Suppressor macrophage treated with lipopolysaccharide for 4 hours (primary cell): ENCODE measurements around the gene KAT7.

Experiments
- DNase-seq: peaks from one replicate; pipeline ENCODE4 v3.0.0-alpha.2; 2020

Gene KAT7

DNA sequence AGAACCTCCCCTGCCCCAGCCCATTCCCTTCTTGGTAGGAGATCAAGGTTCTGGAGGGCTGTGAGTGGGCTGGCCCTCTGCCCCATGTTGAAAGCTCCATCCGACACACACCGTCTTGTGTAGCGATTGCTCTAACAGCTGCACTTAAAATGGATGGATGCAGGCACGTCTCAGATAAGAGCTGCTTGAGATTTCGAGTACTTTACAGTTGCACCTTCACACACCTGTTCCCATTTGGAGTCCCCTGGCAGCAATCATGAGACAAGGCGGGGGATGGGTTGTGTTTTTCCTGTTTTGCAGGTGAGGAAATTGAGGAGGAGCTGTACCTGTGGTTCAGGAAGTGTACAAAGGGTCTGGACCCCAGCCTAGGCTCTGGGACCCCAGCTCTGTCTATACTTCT, 85.0 kb downstream of the KAT7 start:
- DNase-seq, result no peak

DNA sequence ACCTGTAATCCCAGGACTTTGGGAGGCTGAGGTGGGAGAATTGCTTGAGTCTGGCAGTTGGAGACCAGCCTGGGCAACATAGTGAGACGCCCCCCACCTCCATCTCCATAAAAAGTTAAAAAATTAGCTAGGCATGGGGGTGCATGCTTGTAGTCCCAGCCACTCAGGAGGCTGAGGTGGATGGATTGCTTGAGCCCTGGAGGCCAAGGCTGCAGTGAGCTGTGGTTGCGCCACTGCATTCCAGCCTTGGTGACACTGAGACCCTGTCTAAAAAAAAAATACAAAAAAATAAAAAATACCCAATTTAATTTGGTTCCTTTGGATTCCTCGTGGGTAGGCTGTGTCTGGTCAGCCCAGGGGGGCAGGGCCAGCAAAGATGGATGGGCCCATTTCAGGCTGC, 85.4 kb downstream of the KAT7 start:
- DNase-seq, result no peak

DNA sequence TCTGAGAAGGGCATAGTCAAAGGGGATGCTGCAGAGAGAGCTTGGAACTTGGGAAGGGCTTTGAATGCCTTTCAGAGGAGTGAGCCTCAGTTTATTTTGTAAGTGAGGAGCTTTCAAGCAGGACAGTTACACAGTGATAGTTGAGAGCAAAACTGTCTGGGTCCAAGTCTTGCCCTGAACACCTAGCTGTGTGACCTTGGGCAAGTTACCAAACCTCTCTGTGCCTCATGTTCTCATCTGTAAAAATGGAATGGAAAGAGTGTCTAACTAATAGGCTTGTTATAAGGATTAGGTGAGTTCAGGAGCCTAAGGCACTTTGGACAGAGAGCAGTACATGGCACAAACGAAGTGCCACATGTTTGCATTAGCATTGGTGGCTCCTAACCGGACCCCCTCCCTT, 86.4 kb downstream of the KAT7 start:
- DNase-seq, result no peak

DNA sequence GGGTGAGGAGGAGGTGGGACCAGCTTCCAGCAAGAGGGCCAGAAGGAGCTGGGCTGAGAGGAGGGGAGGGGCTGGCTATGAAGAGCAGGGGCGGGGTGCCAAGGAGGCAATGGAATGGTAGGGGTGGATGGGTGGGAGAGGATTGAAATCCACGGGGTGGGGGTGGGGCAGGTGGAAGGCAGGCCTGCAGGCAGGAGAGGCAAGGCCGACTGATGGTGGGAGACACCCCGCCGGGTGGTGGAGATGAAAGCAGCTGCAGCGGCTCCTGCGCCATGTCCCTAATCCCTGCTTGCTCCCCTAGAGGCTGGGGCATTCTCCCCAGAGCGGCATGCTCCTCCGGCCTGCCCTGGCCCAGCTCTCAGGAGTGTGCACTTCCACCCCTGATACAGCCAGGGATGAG, 87.2 kb downstream of the KAT7 start:
- DNase-seq, result no peak

DNA sequence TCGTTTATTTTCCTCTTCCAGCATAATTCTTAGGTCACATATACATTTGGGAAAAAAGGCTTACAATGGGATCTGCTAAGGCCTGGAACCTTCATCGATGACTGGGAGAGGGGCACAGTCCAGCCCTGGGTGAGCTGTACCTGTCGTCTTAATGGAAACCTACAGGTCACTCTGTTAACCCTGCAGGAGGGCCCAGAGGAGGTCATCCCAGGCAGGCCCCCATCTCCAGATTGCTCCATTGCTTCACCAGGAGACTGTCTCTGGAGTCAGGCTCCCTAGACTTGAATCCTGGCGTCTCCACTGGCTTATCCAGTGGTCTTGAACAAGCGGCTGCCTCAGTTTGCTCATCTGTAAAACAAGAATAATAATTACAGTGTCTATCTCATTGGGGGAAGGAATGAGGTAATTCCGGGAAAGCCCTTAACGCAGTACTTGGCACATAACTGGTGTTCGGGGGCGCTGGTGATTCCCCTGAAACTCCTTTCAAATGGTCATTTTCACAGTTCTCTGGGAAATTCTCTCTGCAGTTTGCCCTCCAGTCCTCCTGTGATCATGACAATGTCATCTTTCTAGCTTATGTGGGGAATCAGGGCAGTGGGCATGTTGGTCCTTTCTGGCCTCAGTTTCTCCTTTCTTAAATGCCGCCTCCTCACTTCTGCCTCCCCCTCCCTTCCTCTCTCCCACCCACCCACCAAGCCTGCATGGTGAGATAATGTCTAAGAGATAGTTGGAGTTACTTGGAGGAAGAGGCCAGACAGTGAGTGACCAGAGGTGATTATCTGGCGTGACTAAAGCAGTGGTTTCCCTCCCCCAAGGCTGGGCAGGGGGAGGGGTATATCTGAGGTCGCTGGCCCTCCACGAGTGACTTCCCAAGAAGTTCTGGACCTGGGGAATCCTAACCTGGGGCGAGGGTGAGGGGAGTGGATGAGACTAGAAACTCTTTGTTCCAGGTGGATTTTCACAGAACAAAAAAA, 90.7 kb downstream of the KAT7 start:
- no peak for DNase-seq

DNA sequence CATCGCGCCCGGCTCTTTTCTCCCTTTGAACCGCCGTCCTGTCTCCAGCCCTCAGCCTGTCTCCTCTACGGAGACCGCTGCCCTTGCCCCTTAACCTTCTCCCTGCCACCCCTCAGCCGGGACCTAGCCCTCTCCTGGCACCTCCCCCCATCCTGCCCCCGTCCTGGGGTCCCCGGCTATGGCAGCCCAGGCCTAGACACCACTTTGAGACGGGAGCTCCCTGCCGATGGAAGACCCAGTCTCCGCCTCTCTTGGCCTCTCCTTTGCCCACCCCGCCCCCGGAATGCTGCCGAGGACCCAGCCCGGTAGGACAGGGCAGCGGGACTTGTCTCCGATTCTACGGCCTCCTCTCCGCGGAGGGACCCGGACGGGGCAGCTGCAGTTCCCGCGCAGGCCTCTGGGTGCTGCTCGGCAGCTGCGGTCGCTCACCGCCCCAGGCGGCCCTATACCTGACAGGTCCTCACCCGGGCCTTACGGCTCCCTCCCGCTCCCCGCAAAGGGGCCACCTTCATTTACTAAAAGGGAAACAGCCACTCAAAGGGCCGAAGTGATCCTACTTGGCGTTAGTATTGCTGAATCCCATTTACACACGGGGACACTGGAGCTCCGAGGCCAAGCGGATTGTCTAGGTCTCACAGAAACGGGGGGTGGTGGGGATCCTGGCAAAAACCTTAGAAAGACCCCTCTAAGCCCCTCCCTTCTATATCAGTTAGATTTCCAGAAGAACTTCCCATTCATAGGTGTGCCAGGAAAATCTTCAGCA, 92.0 kb downstream of the KAT7 start:
- DNase-seq, result peak; percentile 75

DNA sequence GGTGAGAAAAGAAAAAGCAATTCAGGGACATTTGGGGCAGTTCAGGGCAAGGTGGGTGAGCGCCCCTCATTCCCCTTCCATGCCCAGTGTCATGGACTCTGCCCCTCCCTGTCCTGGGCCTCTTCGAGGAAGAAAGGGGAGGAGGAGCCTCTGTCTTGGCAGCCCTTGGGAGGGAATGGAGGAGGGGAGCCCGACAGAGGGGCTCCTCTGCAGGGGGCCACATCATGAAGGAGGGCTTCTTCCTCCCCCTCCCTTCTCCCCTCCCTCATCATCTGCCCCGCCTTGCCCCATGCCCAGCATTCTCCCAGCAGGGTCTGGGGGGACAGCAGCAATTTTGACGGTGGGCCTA, 92.5 kb downstream of the KAT7 start:
- DNase-seq, result no peak

DNA sequence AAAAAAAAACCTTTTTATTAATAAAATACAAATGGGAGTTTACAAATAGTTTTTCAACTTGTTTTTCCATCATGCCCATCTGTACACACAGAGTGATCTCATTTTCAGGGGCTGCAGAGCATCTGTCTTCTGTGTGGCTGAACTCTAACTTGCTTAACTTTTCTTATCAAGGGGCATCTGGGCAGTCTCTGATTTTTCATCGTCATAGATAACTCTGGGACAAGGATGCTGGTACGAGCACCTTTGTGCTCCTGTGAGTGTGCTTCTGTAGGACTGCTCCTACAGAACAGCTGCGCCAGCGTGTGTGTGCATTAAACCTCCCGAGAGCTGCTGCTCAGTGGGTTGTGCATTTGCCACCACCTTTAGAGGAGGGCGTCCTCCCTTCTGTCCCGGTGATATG, 94.0 kb downstream of the KAT7 start:
- no peak for DNase-seq
